GM21381 (cell line): ENCODE data around the gene ITGB1BP1.

ENCODE experiments used
- ATAC-seq: cut with Tn5 transposase; IDR thresholded peaks from one replicate; pipeline ENCODE4 v1.9.1; 2021; ENCODE audit warnings: mild to moderate bottlenecking, moderate library complexity; ENCODE audit not compliant: unreplicated experiment

Gene ITGB1BP1

GRCh38 chr2:9380702-9381628 is 42.4 kb downstream of the ITGB1BP1 start:
- no peak for ATAC-seq

- no peak for ATAC-seq
Observed at GRCh38 chr2:9379391-9379755, 44.0 kb downstream of the ITGB1BP1 start.

- no peak for ATAC-seq
Observed at GRCh38 chr2:9378433-9379390, 44.6 kb downstream of the ITGB1BP1 start.

GRCh38 chr2:9377461-9378097 is 45.7 kb downstream of the ITGB1BP1 start:
- no peak for ATAC-seq

- no peak for ATAC-seq
Observed at GRCh38 chr2:9375857-9376428, 47.4 kb downstream of the ITGB1BP1 start.

GRCh38 chr2:9374071-9374730 is 49.1 kb downstream of the ITGB1BP1 start:
- no peak for ATAC-seq

GRCh38 chr2:9373476-9373875 is 49.9 kb downstream of the ITGB1BP1 start:
- no peak for ATAC-seq

- no peak for ATAC-seq
Observed at GRCh38 chr2:9373047-9373446, 50.3 kb downstream of the ITGB1BP1 start.

GRCh38 chr2:9370746-9371145 is 52.6 kb downstream of the ITGB1BP1 start:
- no peak for ATAC-seq

- ATAC-seq: no peak
Observed at GRCh38 chr2:9366026-9366425, 57.3 kb downstream of the ITGB1BP1 start.

- no peak for ATAC-seq
Observed at GRCh38 chr2:9365498-9366019, 57.8 kb downstream of the ITGB1BP1 start.

- no peak for ATAC-seq
Observed at GRCh38 chr2:9364791-9365497, 58.4 kb downstream of the ITGB1BP1 start.

- no peak for ATAC-seq
Observed at GRCh38 chr2:9364373-9364772, 59.0 kb downstream of the ITGB1BP1 start.

GRCh38 chr2:9360701-9361100 is 62.6 kb downstream of the ITGB1BP1 start:
- no peak for ATAC-seq

GRCh38 chr2:9360110-9360509 is 63.2 kb downstream of the ITGB1BP1 start:
- ATAC-seq: no peak

- ATAC-seq: no peak
Observed at GRCh38 chr2:9359463-9359862, 63.9 kb downstream of the ITGB1BP1 start.

- ATAC-seq: no peak
Observed at GRCh38 chr2:9358846-9359245, 64.5 kb downstream of the ITGB1BP1 start.

GRCh38 chr2:9356261-9356660 is 67.1 kb downstream of the ITGB1BP1 start:
- ATAC-seq: no peak

- ATAC-seq: no peak
Observed at GRCh38 chr2:9355716-9356115, 67.6 kb downstream of the ITGB1BP1 start.
